ENCODE results near the gene WWP2.
"Not testable (repeated sequence)": the region's sequence is repeated elsewhere in the genome, so short reads cannot be mapped to it uniquely, and the experiment has no call there.

GRCh38 chr16:69965661-69966054, 203.5 kb downstream of the WWP2 start:
- TF ChIP-seq EZH2 (IDR thresholded peaks at IDR 0.05; ENCODE audit: insufficient read depth, poor library complexity, severe bottlenecking); EZH2phosphoT487 (IDR thresholded peaks at IDR 0.05; ENCODE audit: insufficient read depth, low read depth): not testable (repeated sequence)
